HepG2 (cell line): Measurements from ENCODE around the gene FOXS1. TPM values are rescaled to one million over a fixed set of nuclear protein-coding genes. Genes with fewer than 3 reads are reported as not detected.
A peak's percentile ranks its signal among the peaks of the same experiment; 100 is the strongest.

ENCODE experiments used
- ATAC-seq: fragments of 200-7000 bp; cut with Tn5 transposase; 3 replicates; pipeline ENCODE4 v1.9.1; 2020; ENCODE audit warnings: mild to moderate bottlenecking, moderate library complexity
- BruUV-seq: library from RNA; stranded (reverse); fragments of 400-500 nt; replicated peaks from 2 replicates; lab custom pipeline; 2021; lab: Mats Ljungman, UMichigan
- CTCF ChIA-PET: fragments of 300-600 bp; formaldehyde crosslinking; extraction: SDS; loops from one replicate; lab custom pipeline; 2021; ENCODE audit warnings: low total read pairs, inconsistent platforms, low intra/inter-chr PET ratio; lab: Yijun Ruan, JAX
- POLR2A ChIA-PET: fragments of 350-600 bp; sonication (Branson Sonifier 250); formaldehyde crosslinking; loops from one replicate; lab custom pipeline; 2020; ENCODE audit warnings: antibody characterized with exemption, inconsistent platforms; lab: Yijun Ruan, JAX
- DNase-seq: peaks from one replicate; pipeline ENCODE4 v3.0.0-alpha.2; 2015; ENCODE audit warnings: low spot score
- FAIRE-seq: peaks from 3 replicates; lab custom pipeline; 2011; peaks lifted over from hg19 to GRCh38; lab: Jason Lieb, UNC
- H2AFZ ChIP-seq: one replicate; pipeline ENCODE4 v1.6.1; 2011; ENCODE audit warnings: low read length, inconsistent platforms
- H3K27ac ChIP-seq: fragments of 300-600 bp; 3 replicates; pipeline ENCODE4 v1.8.0; 2011; ENCODE audit warnings: mixed run types, mild to moderate bottlenecking, mixed read lengths, low read length, inconsistent platforms; ENCODE audit not compliant: insufficient read depth; ENCODE audit errors: extremely low read length
- H3K27me3 ChIP-seq, 2 experiments: fragments of 200-600 bp in 1 of 2; 2 replicates in 1 of 2; 3 replicates in 1 of 2; pipeline versions ENCODE4 v1.6.0 to v1.8.0; 2011; ENCODE audit warnings: low read length in 2 of 2, mild to moderate bottlenecking in 2 of 2, moderate library complexity in 2 of 2, inconsistent platforms in 1 of 2; ENCODE audit not compliant: insufficient read depth in 2 of 2, control insufficient read depth in 1 of 2
- H3K36me3 ChIP-seq, 2 experiments: fragments of 200-600 bp in 1 of 2; replicated peaks in 1 of 2; 2 replicates in 1 of 2; 3 replicates in 1 of 2; pipeline versions ENCODE4 v1.5.1 to v1.8.0; 2011; ENCODE audit warnings: low read length in 2 of 2, inconsistent platforms in 1 of 2; ENCODE audit not compliant: insufficient read depth in 2 of 2, control insufficient read depth in 1 of 2
- H3K4me1 ChIP-seq: 2 replicates; pipeline ENCODE4 v1.5.1; 2012; ENCODE audit warnings: low read length, inconsistent platforms; ENCODE audit not compliant: insufficient read depth
- H3K4me2 ChIP-seq: 2 replicates; pipeline ENCODE4 v1.6.0; 2011; ENCODE audit warnings: low read depth, low read length, inconsistent platforms
- H3K4me3 ChIP-seq, 3 experiments: fragments of 200-600 bp in 1 of 3; sonication (generic), shearing (Covaris generic) in 1 of 3; replicated peaks in 1 of 3; 2 replicates each; pipeline ENCODE4 v1.5.1; 2011 to 2016; ENCODE audit warnings: low read length in 3 of 3, inconsistent platforms in 2 of 3, low read depth in 2 of 3, mild to moderate bottlenecking in 2 of 3, control low read depth in 1 of 3, mixed read lengths in 1 of 3; ENCODE audit not compliant: insufficient read depth in 1 of 3
- H3K79me2 ChIP-seq: one replicate; pipeline ENCODE4 v1.6.1; 2011; ENCODE audit warnings: low read length, inconsistent platforms; ENCODE audit not compliant: insufficient read depth
- H3K9ac ChIP-seq: 2 replicates; pipeline ENCODE4 v1.6.0; 2011; ENCODE audit warnings: mild to moderate bottlenecking, low read depth, low read length, inconsistent platforms; ENCODE audit not compliant: insufficient read depth
- H3K9me3 ChIP-seq: 2 replicates; pipeline ENCODE4 v1.5.1; 2012; ENCODE audit warnings: mild to moderate bottlenecking, low read length
- H4K20me1 ChIP-seq: 2 replicates; pipeline ENCODE4 v1.6.0; 2011; ENCODE audit warnings: inconsistent platforms, mild to moderate bottlenecking, low read length, moderate library complexity; ENCODE audit not compliant: insufficient read depth
- ATF7-NPFF ChIP-seq: sonication (generic); formaldehyde crosslinking; IDR thresholded peaks from 2 replicates; pipeline ENCODE4 v1.8.1; 2023; ENCODE audit warnings: mild to moderate bottlenecking, low read depth, missing genetic modification reagents, moderate library complexity
- BHLHE40 ChIP-seq: IDR thresholded peaks from 2 replicates; pipeline ENCODE4 v1.6.1; 2011; ENCODE audit warnings: low read length, improper control_type of control experiment
- HNRNPLL ChIP-seq: fragments of 200-400 bp; formaldehyde crosslinking; IDR thresholded peaks from 2 replicates; pipeline ENCODE4 v1.6.1; 2017; ENCODE audit warnings: mild to moderate bottlenecking, low read depth, low read length; ENCODE audit not compliant: poor library complexity, severe bottlenecking
- TAF1 ChIP-seq: sonication (generic); formaldehyde crosslinking; IDR thresholded peaks from 2 replicates; pipeline ENCODE4 v1.4.0; 2020; ENCODE audit warnings: missing genetic modification reagents
- THYN1 ChIP-seq: sonication (generic); formaldehyde crosslinking; IDR thresholded peaks from 2 replicates; pipeline ENCODE4 v1.8.1; 2023; ENCODE audit warnings: low read depth, mild to moderate bottlenecking, moderate library complexity, missing genetic modification reagents, borderline replicate concordance
- ZFP41 ChIP-seq: sonication (generic); formaldehyde crosslinking; IDR thresholded peaks from 2 replicates; pipeline ENCODE4 v1.4.0; 2020; ENCODE audit warnings: mild to moderate bottlenecking, missing genetic modification reagents, borderline replicate concordance
- ZNF441 ChIP-seq: sonication (generic); formaldehyde crosslinking; IDR thresholded peaks from 2 replicates; pipeline ENCODE4 v1.7.0; 2021; ENCODE audit warnings: missing genetic modification reagents, borderline replicate concordance
- ZNF644 ChIP-seq: IDR thresholded peaks from 2 replicates; pipeline ENCODE4 v1.6.1; 2016; ENCODE audit warnings: low read depth
- ZNF768 ChIP-seq: sonication (generic); formaldehyde crosslinking; IDR thresholded peaks from 2 replicates; pipeline ENCODE4 v1.4.0; 2020; ENCODE audit warnings: missing genetic modification reagents
- ZSCAN30 ChIP-seq: sonication (generic); formaldehyde crosslinking; IDR thresholded peaks from 2 replicates; pipeline ENCODE4 v1.5.0; 2020; ENCODE audit warnings: mild to moderate bottlenecking, missing genetic modification reagents
- WGBS: methylation state at CpG from one replicate; pipeline ENCODE4 v1.1.6; 2017; ENCODE audit warnings: low lambda C conversion rate; 5-methylcytosine and 5-hydroxymethylcytosine counted together
- in situ Hi-C: cut with HindIII; loops from 2 replicates; pipeline ENCODE4 v1.10.0; 2017; ENCODE audit warnings: low pct_unique_long_range_greater_than_20kb; ENCODE audit not compliant: extremely low pct_ligation_motif_present
- intact Hi-C: fragments of 100-400 bp; cut with micrococcal nuclease; formaldehyde crosslinking; loops from one replicate; pipeline ENCODE4 v1.10.0; 2022; ENCODE audit not compliant: unreplicated experiment
- polyA plus RNA-seq, 8 experiments: library from polyadenylated mRNA; depleted of rRNA in 3 of 8; stranded (reverse) in 7 of 8; unstranded in 1 of 8; fragments of >200 nt; fragmentation: Illumina TruSeq in 4 of 8; extraction: Trizol in 4 of 8; gene quantifications; 2 replicates each; pipeline versions ENCODE4 v1.2.1 to v1.2.3, GENCODE V29; 2011 to 2016; ENCODE audit warnings: low read depth in 4 of 8, missing spikeins in 1 of 8, mixed read lengths in 1 of 8; ENCODE audit not compliant: insufficient read depth in 1 of 8
- total RNA-seq, 5 experiments: library from RNA; depleted of rRNA; stranded (reverse); fragments of >200 nt; fragmentation: Illumina TruSeq; extraction: Trizol; gene quantifications; 2 replicates each; pipeline ENCODE4 v1.2.3, GENCODE V29; 2016; ENCODE audit warnings: low read depth in 1 of 5
- TF ChIP-seq, protein P1 (sequence below): sonication (generic); formaldehyde crosslinking; IDR thresholded peaks from 2 replicates; pipeline ENCODE4 v1.5.1; 2020; ENCODE audit warnings: mild to moderate bottlenecking, missing genetic modification reagents, moderate library complexity
- TF ChIP-seq, protein P2 (sequence below): sonication (generic); IDR thresholded peaks from 2 replicates; pipeline ENCODE4 v1.6.1; 2016; ENCODE audit warnings: low read depth, borderline replicate concordance

Gene FOXS1
- total and polyA plus RNA-seq, 2 of the 13 experiments (the other 11 are each of a cell fraction or from before 2014, with no cell fraction given), result not detected

DNA sequence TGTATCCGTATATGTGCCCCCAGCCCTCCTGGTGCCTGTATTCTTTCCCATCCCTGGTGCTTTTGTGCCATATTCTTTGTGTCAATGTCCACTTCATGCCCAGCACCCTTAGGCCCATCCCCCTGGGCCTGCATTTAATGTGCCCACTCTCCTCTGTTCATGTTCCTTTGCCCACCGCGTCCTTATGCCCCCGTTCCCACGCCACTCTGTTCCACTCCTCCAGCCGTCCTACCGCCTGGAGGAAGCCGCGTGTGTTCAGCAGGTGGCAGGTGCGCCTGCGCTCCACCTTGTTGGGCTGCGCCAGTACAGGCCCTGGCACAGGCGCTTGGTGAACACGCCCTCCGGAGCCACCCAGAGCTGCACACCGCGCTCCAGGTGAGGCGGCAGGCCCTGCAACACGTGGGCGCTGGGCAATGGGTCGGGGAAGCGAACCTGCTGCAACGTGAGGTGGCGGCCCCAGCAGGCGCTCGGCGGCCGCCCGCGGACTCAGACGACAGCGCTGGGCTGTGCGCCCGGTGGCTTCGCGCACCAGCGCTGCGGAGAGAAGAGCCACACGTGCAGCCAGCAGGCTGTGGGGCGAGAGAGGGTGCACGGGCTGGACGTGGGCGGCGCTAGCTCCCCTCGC lies 4.0 kb upstream of the FOXS1 start:
- ChIA-PET CTCF (no interaction called here), POLR2A (no interaction called here)
- Histone ChIP-seq H3K27me3 (peaks cover 25 to 61% of the 10 kb centered on the region in 2 experiments), H3K9me3 (no peaks in the 10 kb centered on the region), H3K4me3 (no peak overlapping the region), H2AFZ (no peak overlapping the region), H3K4me2 (no peak overlapping the region), H3K27ac (no peak overlapping the region), H3K4me1 (no peaks in the 10 kb centered on the region), H3K36me3 (no peaks in the 10 kb centered on the region), H4K20me1 (no peaks in the 10 kb centered on the region), H3K79me2 (no peaks in the 10 kb centered on the region), H3K9ac (no peak overlapping the region)
- in situ Hi-C loops, result no loop called here
- BruUV-seq, result no TSS peak
- TF ChIP-seq ZSCAN30 (CRISPR knock-in tag), result no peak
- TF ChIP-seq TAF1, result 0 out of 2 replicates have a peak, but pooled peaks have one; percentile 3
- no peak for TF ChIP-seq ZFP41 (CRISPR knock-in tag)
- TF ChIP-seq THYN1 (CRISPR knock-in tag), result no peak
- no peak for TF ChIP-seq ZNF441 (CRISPR knock-in tag)
- TF ChIP-seq ZNF644, result no peak
- TF ChIP-seq BHLHE40, result 0 out of 2 replicates have a peak, but pooled peaks have one; percentile 19
- TF ChIP-seq, protein P1, sequence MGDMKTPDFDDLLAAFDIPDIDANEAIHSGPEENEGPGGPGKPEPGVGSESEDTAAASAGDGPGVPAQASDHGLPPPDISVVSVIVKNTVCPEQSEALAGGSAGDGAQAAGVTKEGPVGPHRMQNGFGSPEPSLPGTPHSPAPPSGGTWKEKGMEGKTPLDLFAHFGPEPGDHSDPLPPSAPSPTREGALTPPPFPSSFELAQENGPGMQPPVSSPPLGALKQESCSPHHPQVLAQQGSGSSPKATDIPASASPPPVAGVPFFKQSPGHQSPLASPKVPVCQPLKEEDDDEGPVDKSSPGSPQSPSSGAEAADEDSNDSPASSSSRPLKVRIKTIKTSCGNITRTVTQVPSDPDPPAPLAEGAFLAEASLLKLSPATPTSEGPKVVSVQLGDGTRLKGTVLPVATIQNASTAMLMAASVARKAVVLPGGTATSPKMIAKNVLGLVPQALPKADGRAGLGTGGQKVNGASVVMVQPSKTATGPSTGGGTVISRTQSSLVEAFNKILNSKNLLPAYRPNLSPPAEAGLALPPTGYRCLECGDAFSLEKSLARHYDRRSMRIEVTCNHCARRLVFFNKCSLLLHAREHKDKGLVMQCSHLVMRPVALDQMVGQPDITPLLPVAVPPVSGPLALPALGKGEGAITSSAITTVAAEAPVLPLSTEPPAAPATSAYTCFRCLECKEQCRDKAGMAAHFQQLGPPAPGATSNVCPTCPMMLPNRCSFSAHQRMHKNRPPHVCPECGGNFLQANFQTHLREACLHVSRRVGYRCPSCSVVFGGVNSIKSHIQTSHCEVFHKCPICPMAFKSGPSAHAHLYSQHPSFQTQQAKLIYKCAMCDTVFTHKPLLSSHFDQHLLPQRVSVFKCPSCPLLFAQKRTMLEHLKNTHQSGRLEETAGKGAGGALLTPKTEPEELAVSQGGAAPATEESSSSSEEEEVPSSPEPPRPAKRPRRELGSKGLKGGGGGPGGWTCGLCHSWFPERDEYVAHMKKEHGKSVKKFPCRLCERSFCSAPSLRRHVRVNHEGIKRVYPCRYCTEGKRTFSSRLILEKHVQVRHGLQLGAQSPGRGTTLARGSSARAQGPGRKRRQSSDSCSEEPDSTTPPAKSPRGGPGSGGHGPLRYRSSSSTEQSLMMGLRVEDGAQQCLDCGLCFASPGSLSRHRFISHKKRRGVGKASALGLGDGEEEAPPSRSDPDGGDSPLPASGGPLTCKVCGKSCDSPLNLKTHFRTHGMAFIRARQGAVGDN, result peak; percentile 39; the same call in 1 of the 2 replicates
- TF ChIP-seq, protein P2, sequence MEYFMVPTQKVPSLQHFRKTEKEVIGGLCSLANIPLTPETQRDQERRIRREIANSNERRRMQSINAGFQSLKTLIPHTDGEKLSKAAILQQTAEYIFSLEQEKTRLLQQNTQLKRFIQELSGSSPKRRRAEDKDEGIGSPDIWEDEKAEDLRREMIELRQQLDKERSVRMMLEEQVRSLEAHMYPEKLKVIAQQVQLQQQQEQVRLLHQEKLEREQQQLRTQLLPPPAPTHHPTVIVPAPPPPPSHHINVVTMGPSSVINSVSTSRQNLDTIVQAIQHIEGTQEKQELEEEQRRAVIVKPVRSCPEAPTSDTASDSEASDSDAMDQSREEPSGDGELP, result no peak
- TF ChIP-seq ATF7-NPFF, result peak; percentile 34; the same call in 1 of the 2 replicates
- TF ChIP-seq HNRNPLL, result peak; percentile 21
- peak; percentile 23; the same call in 1 of the 2 replicates for TF ChIP-seq ZNF768 (CRISPR knock-in tag)
- FAIRE-seq, result no peak
- 24% methylated on average over 40 of the region's 45 CpGs for WGBS
- intact Hi-C loops, result no loop called here
- no peak for DNase-seq
- ATAC-seq, result peak; percentile 6; the same call in 1 of the 3 replicates
